NCI-H146 treated with DMSO at 0.1 percent for 48 hours (cell line): ENCODE data around the gene TP53AIP1.
A peak's percentile ranks its signal among the peaks of the same experiment; 100 is the strongest.

Experiments
- DNase-seq: peaks from one replicate; lab custom pipeline; 2025; ENCODE audit not compliant: unreplicated experiment; lab: John Stamatoyannopoulos, UW

TP53AIP1 gene

DNA sequence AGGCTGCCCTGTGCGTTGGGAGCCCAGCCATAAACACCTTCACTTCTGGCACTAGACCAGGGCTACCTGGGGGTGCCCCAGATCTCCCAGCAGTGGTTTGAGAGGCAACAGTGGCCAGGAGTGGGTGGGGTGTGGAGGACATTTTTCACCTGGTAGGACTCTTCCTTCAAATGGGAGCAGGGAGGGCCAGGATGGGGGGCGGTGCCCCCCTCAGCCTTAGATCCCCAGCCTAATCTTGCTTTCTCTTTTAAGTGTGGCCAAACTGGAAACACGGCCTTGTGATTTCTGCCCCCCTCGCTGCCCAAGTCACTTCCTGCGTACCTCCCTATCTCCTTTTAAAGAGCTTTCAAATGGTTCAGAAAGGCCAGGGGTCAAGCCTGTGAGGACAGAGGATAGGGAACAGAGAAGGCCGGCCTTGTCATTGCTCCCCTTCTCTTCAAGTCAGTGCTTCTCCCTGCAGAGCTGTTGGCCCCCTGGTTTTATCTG lies 50.7 kb downstream of the TP53AIP1 start:
- DNase-seq, result no peak

DNA sequence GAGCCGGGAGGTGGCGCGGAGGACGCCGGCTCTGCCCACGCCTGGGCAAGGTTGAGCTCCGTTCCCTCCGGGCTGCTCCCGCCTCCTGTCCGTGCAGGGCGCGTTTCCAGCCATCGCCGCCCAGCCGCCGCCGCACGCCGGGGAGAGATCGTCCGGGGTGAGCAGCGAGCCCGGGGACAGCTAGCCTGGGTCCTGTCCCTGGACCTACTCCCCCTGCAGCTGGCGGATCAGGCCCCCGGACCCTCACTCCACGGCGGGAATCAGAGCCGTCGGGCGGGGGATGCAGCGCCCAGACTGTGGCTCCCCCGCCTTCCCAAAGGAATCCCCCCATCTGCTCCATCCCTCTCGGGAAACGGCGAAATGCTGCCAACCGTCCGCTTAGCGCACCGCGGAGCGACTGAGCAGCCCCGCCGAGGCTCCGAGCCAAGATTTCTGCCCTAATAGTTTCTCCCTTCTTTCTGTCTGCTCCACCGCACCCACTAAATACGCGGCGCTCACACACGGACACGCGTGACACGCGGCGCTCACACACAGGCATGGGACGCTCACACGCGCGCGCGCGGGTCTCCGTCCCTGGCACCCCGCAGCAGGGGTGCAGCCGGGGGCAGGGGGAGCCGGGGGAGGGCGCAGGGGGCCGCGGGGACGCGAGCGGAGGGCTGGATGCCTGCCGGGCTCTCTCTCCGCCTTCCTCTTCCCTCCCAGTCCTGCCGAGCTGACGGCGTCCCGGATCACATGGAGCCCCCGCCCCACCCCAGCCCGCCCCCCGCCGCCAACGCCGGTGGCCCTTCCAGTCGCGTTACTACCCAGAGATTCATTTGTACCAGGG lies 51.9 kb downstream of the TP53AIP1 start, which contains the start of gene KCNJ5:
KCNJ5 (plus strand) TSS at position 814 of the 826 bp plus-strand sequence. CDS start 19,918 bp downstream, outside the sequence.
- DNase-seq, result peak; percentile 27

GRCh38 chr11:128890216-128890542 lies 52.5 kb downstream of the TP53AIP1 start:
- DNase-seq, result no peak

DNA sequence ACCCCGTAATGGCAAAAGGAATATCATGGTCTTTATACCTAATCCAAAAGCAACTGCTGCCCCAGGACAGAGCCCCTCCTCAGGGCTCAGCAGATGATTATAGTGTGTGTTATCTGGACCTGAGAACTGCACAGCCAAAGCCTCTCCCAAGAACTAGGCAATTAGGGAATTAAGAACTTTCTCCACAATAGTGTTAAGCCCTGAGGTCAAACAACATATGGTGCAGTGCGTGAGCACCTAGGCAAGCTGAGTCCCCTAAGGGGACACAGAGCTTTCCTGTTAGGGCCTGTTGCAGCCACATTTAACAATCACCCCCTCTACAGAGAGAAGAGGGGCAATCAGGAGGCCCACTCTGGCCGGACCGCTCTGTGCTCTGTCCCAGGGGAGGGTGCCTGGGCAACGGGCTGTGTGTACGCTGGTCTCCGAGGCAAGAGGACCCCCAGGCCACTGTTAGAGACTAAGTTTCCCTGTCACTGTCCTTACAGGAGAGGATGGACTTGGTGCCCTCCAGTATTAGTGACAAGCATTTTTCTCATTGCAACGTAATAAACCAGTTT lies 52.9 kb downstream of the TP53AIP1 start:
- DNase-seq, result no peak

GRCh38 chr11:128888034-128888985 lies 54.4 kb downstream of the TP53AIP1 start:
- DNase-seq, result no peak

DNA sequence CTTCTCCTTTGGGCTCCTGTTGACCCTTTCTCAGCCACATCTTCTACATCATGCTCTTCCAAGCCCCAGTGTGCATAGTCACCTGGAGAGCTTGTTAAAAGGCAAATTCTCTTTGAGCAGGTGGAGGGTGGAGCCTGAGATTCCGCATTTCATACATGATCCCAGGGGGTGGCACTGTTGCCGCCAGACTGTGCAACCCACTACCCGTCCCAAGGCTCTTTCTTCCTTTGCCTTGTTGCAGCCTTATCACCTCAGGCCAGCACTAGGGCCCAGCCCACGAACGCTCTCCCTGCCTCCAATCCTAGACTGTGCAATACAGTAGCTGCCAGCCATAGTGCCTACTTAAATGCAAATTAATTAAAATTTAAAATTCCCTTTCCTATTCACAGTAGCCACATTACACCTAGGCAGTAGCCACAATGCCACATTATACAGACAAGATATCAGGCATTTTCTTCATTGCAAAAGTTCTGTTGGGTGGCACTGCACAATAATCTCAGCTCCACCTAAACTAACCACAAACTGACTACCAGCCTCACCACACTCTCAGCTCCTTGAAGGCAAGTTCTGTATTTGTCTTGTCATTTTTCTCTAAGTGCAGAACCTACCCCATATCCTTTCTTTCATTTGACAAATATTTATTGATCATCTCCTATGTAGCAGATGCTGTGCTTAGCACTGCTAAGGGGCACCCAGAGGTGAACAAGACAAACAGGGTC lies 56.1 kb downstream of the TP53AIP1 start:
- peak; percentile 46 for DNase-seq
